ENCODE measurements around the gene MAP6D1.

DNA sequence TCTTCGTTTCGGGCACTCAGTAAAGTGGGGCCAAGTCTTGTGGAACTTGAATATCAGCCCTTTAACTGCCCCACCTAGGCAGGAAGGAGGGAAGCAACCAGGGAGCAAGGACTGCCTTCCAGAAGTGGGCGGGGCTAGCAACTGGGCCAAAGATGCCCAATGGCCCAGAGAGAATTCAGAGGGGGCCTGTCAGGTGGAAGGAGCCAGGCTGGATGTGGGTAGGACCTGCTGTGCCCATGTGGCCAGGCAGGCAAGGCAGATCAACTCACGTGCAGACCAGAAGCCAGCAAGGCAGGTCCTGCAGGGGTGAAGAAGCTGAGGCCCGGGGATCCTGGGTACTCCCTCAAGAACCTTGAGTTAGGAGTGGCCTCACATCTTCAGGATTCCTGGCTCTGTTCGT lies 5.5 kb downstream of the MAP6D1 start:
- TF ChIP-seq, protein P1, sequence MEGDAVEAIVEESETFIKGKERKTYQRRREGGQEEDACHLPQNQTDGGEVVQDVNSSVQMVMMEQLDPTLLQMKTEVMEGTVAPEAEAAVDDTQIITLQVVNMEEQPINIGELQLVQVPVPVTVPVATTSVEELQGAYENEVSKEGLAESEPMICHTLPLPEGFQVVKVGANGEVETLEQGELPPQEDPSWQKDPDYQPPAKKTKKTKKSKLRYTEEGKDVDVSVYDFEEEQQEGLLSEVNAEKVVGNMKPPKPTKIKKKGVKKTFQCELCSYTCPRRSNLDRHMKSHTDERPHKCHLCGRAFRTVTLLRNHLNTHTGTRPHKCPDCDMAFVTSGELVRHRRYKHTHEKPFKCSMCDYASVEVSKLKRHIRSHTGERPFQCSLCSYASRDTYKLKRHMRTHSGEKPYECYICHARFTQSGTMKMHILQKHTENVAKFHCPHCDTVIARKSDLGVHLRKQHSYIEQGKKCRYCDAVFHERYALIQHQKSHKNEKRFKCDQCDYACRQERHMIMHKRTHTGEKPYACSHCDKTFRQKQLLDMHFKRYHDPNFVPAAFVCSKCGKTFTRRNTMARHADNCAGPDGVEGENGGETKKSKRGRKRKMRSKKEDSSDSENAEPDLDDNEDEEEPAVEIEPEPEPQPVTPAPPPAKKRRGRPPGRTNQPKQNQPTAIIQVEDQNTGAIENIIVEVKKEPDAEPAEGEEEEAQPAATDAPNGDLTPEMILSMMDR (conservative IDR thresholded peaks at IDR 0.05; ENCODE audit: low read length) = no peak
- no peak for TF ChIP-seq EZH2phosphoT487 (IDR thresholded peaks at IDR 0.05; ENCODE audit: borderline replicate concordance)

Measured in Loucy (cell line).